Natural killer cell (primary cell): ENCODE results near the gene GPBP1. TPM values are rescaled to one million over a fixed set of nuclear protein-coding genes. Genes with fewer than 3 reads are reported as not detected.

Experiments
- ATAC-seq, 3 donors: fragments of 150-1000 bp in 2 of 3; fragments of 200-7000 bp in 1 of 3; cut with Tn5 transposase; 1 replicate in 1 of 3; 2 replicates in 2 of 3; pipeline ENCODE4 v1.10.0; 2021; ENCODE audit warnings: mild to moderate bottlenecking in 2 of 3, moderate library complexity in 2 of 3
- DNase-seq, 2 donors: peaks; one replicate each; pipeline versions ENCODE4 v3.0.0 to v3.0.0-alpha.2; 2013 to 2021; ENCODE audit warnings: mixed read lengths in 1 of 2
- H3K27ac ChIP-seq: one replicate; pipeline ENCODE4 v1.5.1; 2013; ENCODE audit warnings: mild to moderate bottlenecking, low read length
- H3K27me3 ChIP-seq: one replicate; pipeline ENCODE4 v1.6.1; 2013; ENCODE audit warnings: low read length; ENCODE audit not compliant: control insufficient read depth, insufficient read depth
- H3K36me3 ChIP-seq: one replicate; pipeline ENCODE4 v1.6.1; 2013; ENCODE audit warnings: low read length; ENCODE audit not compliant: control insufficient read depth, insufficient read depth
- H3K4me1 ChIP-seq: one replicate; pipeline ENCODE4 v1.6.1; 2013; ENCODE audit warnings: low read length; ENCODE audit not compliant: control insufficient read depth, insufficient read depth
- H3K4me3 ChIP-seq: one replicate; pipeline ENCODE4 v1.5.1; 2013; ENCODE audit warnings: low read length
- H3K9me3 ChIP-seq: one replicate; pipeline ENCODE4 v1.6.1; 2013; ENCODE audit warnings: low read length; ENCODE audit not compliant: control insufficient read depth, insufficient read depth
- H3K27ac Mint-ChIP-seq, 2 donors: one replicate each; pipeline ENCODE4 v1.8.0; 2022; ENCODE audit warnings: mild to moderate bottlenecking in 2 of 2, mixed read lengths in 2 of 2, moderate library complexity in 1 of 2
- H3K27me3 Mint-ChIP-seq, 2 donors: one replicate each; pipeline ENCODE4 v1.8.0; 2022; ENCODE audit warnings: low read depth in 2 of 2, mixed read lengths in 2 of 2
- H3K36me3 Mint-ChIP-seq: one replicate; pipeline ENCODE4 v1.8.0; 2022; ENCODE audit warnings: mixed read lengths
- H3K4me1 Mint-ChIP-seq, 2 donors: one replicate each; pipeline ENCODE4 v1.8.0; 2022; ENCODE audit warnings: mixed read lengths in 2 of 2
- H3K4me3 Mint-ChIP-seq: one replicate; pipeline ENCODE4 v1.8.0; 2022; ENCODE audit warnings: mild to moderate bottlenecking, moderate library complexity, mixed read lengths
- H3K9me3 Mint-ChIP-seq, 2 donors: one replicate each; pipeline ENCODE4 v1.8.0; 2022; ENCODE audit warnings: mixed read lengths in 2 of 2
- CTCF ChIP-seq: fragments of 200-600 bp; IDR thresholded peaks from one replicate; pipeline ENCODE4 v1.8.0; 2022; ENCODE audit warnings: antibody characterized with exemption
- WGBS: methylation state at CpG from one replicate; pipeline ENCODE4 v1.1.7; 2013; ENCODE audit warnings: missing lambda C conversion rate; ENCODE audit not compliant: insufficient coverage; 5-methylcytosine and 5-hydroxymethylcytosine counted together
- intact Hi-C: fragments of 100-400 bp; cut with micrococcal nuclease; formaldehyde crosslinking; loops from one replicate; pipeline ENCODE4 v1.14.2; 2022
- total RNA-seq, 4 donors: library from RNA; stranded (reverse); fragments of 120-200 nt in 1 of 4; gene quantifications; one replicate each; pipeline versions ENCODE4 v1.2.3 to v1.2.4, GENCODE V29; 2013 to 2022

The GPBP1 gene
- total RNA-seq, 3 donors from 2014 or later (not counting 1 experiment from before 2014, with no cell fraction given) = 104 to 130 (median 118) TPM

GRCh38 chr5:57172466-57173318, 1.2 kb upstream of the GPBP1 start:
- Histone ChIP-seq H3K27ac (peak overlapping the region; percentile 98), H3K27me3 (no peaks in the 10 kb centered on the region), H3K4me1 (peaks cover 17% of the 10 kb centered on the region), H3K4me3 (peak overlapping the region; percentile 91), H3K9me3 (no peaks in the 10 kb centered on the region), H3K36me3 (peaks cover 3% of the 10 kb centered on the region)
- peak overlapping the region; percentile 98 to 100 for H3K27ac Mint-ChIP-seq
- no peaks in the 10 kb centered on the region for H3K27me3 Mint-ChIP-seq
- ATAC-seq (no peak), DNase-seq (peak in 1 of 2 donors; percentile 66)
- H3K4me1 Mint-ChIP-seq = peaks cover 39 to 41% of the 10 kb centered on the region in 2 donors
- no peaks in the 10 kb centered on the region for H3K36me3 Mint-ChIP-seq
- under 1% methylated on average over 27 of the region's 31 CpGs for WGBS
- intact Hi-C loops = loop anchor here (5.0 to 10.0 kb wide), 3 partner anchors 35 to 1178 kb away; partner anchors contain the start of gene IL6ST
- TF ChIP-seq CTCF = no peak
- no peaks in the 10 kb centered on the region for H3K9me3 Mint-ChIP-seq
- peak overlapping the region; percentile 98 for H3K4me3 Mint-ChIP-seq

GRCh38 chr5:57174128-57174889, 450 bp downstream of the GPBP1 start:
- under 1% methylated on average over 46 of the region's 47 CpGs for WGBS
- peak overlapping the region; percentile 98 for H3K4me3 Mint-ChIP-seq
- peak overlapping the region; percentile 98 for H3K27ac ChIP-seq
- intact Hi-C loops = loop anchor here (2.0 to 10.0 kb wide), 4 partner anchors 33 to 1180 kb away; partner anchors contain the start of gene IL6ST
- H3K4me3 ChIP-seq = peak overlapping the region; percentile 91
- H3K9me3 Mint-ChIP-seq = no peaks in the 10 kb centered on the region
- TF ChIP-seq CTCF = no peak
- peak overlapping the region; percentile 98 to 100 for H3K27ac Mint-ChIP-seq
- H3K36me3 ChIP-seq = peaks cover 5% of the 10 kb centered on the region
- ATAC-seq (peak in 2 of 3 donors; percentile 1), DNase-seq (no peak)
- peaks cover 54 to 57% of the 10 kb centered on the region in 2 donors for H3K4me1 Mint-ChIP-seq
- peaks cover 26% of the 10 kb centered on the region for H3K4me1 ChIP-seq
- H3K9me3 ChIP-seq = no peaks in the 10 kb centered on the region
- H3K27me3 Mint-ChIP-seq = no peaks in the 10 kb centered on the region
- no peaks in the 10 kb centered on the region for H3K27me3 ChIP-seq
- no peaks in the 10 kb centered on the region for H3K36me3 Mint-ChIP-seq

- intact Hi-C loops = loop anchor here (2.0 to 10.0 kb wide), 4 partner anchors 32 to 1180 kb away; partner anchors contain the start of gene IL6ST
- H3K4me3 Mint-ChIP-seq = peak overlapping the region; percentile 98
- H3K4me3 ChIP-seq = peak overlapping the region; percentile 91
- TF ChIP-seq CTCF = no peak
- no peaks in the 10 kb centered on the region for H3K27me3 ChIP-seq
- no peaks in the 10 kb centered on the region for H3K36me3 Mint-ChIP-seq
- peaks cover 61 to 64% of the 10 kb centered on the region in 2 donors for H3K4me1 Mint-ChIP-seq
- peaks cover 33% of the 10 kb centered on the region for H3K4me1 ChIP-seq
- no peaks in the 10 kb centered on the region for H3K9me3 Mint-ChIP-seq
- peaks cover 5% of the 10 kb centered on the region for H3K36me3 ChIP-seq
- 0% methylated on average over 3 of the region's 11 CpGs for WGBS
- no peaks in the 10 kb centered on the region for H3K27me3 Mint-ChIP-seq
- peak overlapping the region; percentile 98 for H3K27ac ChIP-seq
- ATAC-seq (no peak), DNase-seq (peak in 1 of 2 donors; percentile 56)
- H3K27ac Mint-ChIP-seq = peak overlapping the region; percentile 98 to 100
- no peaks in the 10 kb centered on the region for H3K9me3 ChIP-seq
Observed at GRCh38 chr5:57174890-57175510, 1.1 kb downstream of the GPBP1 start.
